Activated CD8-positive, alpha-beta T cell treated with anti-CD3 and anti-CD28 coated beads, Interleukin-2, amount 10 ng/mL, durations not matched to agents 7 days and 5 days (primary cell): Measurements from ENCODE around the gene BCAS1. TPM values are rescaled to one million over a fixed set of nuclear protein-coding genes. Genes with fewer than 3 reads are reported as not detected.

Experiments used
- ATAC-seq: fragments of 150-1000 bp; cut with Tn5 transposase; one replicate; pipeline ENCODE4 v1.10.0; 2021; ENCODE audit warnings: moderate library complexity
- CTCF ChIA-PET: fragments of 350-600 bp; sonication (Branson Sonifier 250); formaldehyde crosslinking; loops from one replicate; lab custom pipeline; 2021; ENCODE audit warnings: antibody characterized with exemption; lab: Charles Lee
- POLR2A ChIA-PET: fragments of 350-600 bp; sonication (Branson Sonifier 250); formaldehyde crosslinking; loops from one replicate; lab custom pipeline; 2021; ENCODE audit warnings: antibody characterized with exemption; lab: Charles Lee
- DNase-seq: peaks from one replicate; pipeline ENCODE4 v3.0.0-alpha.2; 2020
- H3K27ac Mint-ChIP-seq: one replicate; pipeline ENCODE4 v1.8.0; 2021; ENCODE audit warnings: mild to moderate bottlenecking, mixed read lengths
- H3K27me3 Mint-ChIP-seq: one replicate; pipeline ENCODE4 v1.8.0; 2021; ENCODE audit warnings: low read depth, mixed read lengths
- H3K36me3 Mint-ChIP-seq: one replicate; pipeline ENCODE4 v1.8.0; 2021; ENCODE audit warnings: low read depth, mixed read lengths
- H3K4me1 Mint-ChIP-seq: one replicate; pipeline ENCODE4 v1.8.0; 2021; ENCODE audit warnings: low read depth, mixed read lengths
- H3K4me3 Mint-ChIP-seq: one replicate; pipeline ENCODE4 v1.8.0; 2021; ENCODE audit warnings: mild to moderate bottlenecking, mixed read lengths
- H3K9me3 Mint-ChIP-seq: one replicate; pipeline ENCODE4 v1.8.0; 2022; ENCODE audit warnings: mixed read lengths; ENCODE audit not compliant: insufficient read depth
- total RNA-seq, 2 experiments: library from RNA; stranded (reverse); gene quantifications; one replicate each; pipeline ENCODE4 v1.2.3, GENCODE V29; 2021

Gene BCAS1
- total RNA-seq, 2 experiments from 2014 or later = not detected

DNA sequence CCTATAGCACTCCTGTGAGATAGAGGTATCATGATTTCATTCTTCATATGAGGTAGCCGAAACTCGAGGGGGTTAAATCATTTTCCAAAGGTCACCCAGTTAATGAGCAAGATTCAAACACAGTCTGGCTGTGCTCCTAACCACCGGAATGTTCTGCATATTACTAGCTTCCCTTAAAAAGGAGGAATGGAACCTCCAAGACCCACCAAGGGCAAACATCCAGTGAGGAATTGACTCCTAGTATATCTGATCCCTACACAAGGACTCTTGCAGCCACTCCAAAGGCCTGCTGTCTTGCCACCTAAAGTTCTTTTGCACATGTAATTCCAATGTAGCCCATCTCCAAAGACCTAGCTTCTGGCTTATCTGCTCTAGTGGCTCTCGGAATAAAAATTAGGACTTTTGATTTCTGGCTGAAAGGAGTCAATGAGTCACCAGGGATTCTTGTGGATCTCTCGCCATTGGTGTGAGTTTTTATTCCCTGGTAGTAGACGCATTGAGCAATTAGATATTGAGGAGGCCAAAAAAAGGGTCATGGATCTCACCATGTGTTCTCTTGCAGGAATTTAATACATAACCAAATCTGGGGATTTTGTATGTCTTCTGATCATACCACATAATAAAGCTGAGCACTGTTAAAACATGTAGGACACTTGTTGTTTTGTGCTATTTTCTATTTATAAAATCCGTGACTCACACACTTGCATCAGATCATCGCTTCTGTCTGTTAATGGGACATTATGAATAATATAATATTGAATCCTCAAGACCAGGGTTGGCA lies 9.1 kb downstream of the BCAS1 start:
- H3K4me1 Mint-ChIP-seq = peaks cover 4% of the 10 kb centered on the region
- ChIA-PET CTCF (interaction anchor here (0.6 to 2.9 kb wide), 28 partner anchors 8 to 790 kb away, joined by 3 to 17 read pairs (median 4); partner anchors contain the start of gene BCAS1), POLR2A (interaction anchor here (0.5 kb wide), 1 partner anchor 915 kb away, joined by 3 read pairs; no protein-coding TSS in a partner anchor)
- H3K27ac Mint-ChIP-seq = no peak overlapping the region
- ATAC-seq = no peak
- H3K36me3 Mint-ChIP-seq = no peaks in the 10 kb centered on the region
- H3K27me3 Mint-ChIP-seq = peaks cover under 1% of the 10 kb centered on the region
- DNase-seq = no peak
- no peak overlapping the region for H3K4me3 Mint-ChIP-seq
- no peaks in the 10 kb centered on the region for H3K9me3 Mint-ChIP-seq

- POLR2A ChIA-PET = no interaction called here
- H3K4me3 Mint-ChIP-seq = no peak overlapping the region
- peaks cover 3% of the 10 kb centered on the region for H3K4me1 Mint-ChIP-seq
- H3K27ac Mint-ChIP-seq = no peak overlapping the region
- H3K27me3 Mint-ChIP-seq = peaks cover 5% of the 10 kb centered on the region
- H3K36me3 Mint-ChIP-seq = no peaks in the 10 kb centered on the region
- H3K9me3 Mint-ChIP-seq = no peaks in the 10 kb centered on the region
- CTCF ChIA-PET = interaction anchor here (1.3 to 1.6 kb wide), 3 partner anchors 37 to 104 kb away, joined by 3 to 4 read pairs (median 4); no protein-coding TSS in a partner anchor
- ATAC-seq (no peak), DNase-seq (no peak)
Measured at GRCh38 chr20:54059691-54060364, 10.6 kb downstream of the BCAS1 start.

DNA sequence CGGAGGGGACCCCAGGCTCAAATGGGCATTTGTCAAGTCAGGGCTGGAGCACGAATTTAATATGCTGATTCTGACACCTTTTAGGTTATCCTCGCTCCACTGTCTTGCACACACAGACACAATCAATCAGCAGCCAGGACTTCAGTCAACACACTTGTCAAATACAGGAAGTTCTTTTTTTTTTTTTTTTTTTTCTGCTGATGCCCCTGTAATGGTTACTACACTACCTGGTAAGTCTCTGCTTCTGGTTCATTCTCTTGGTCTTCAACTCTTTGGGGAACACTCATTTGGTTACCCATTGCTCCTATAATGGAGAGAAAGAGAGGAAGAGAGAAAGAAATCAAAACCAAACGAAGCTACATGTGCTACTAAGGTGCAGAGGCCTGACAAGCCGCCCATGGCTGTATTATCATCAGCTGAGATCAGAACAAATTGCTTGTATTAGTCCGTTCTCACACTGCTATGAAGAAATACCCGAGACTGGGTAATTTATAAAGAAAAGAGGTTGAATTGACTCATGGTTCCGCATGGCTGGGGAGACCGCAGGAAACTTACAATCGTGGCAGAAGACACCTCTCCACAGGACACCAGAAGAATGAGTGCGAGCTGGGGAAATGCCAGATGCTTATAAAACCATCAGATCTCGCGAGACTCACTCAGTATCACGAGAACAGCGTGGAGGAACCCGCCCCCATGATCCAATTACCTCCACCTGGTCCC lies 11.8 kb downstream of the BCAS1 start:
- DNase-seq (no peak), ATAC-seq (no peak)
- no peaks in the 10 kb centered on the region for H3K36me3 Mint-ChIP-seq
- H3K4me1 Mint-ChIP-seq = no peaks in the 10 kb centered on the region
- no peaks in the 10 kb centered on the region for H3K9me3 Mint-ChIP-seq
- H3K27ac Mint-ChIP-seq = no peak overlapping the region
- peaks cover 5% of the 10 kb centered on the region for H3K27me3 Mint-ChIP-seq
- H3K4me3 Mint-ChIP-seq = no peak overlapping the region
- POLR2A ChIA-PET = no interaction called here
- CTCF ChIA-PET = no interaction called here

DNA sequence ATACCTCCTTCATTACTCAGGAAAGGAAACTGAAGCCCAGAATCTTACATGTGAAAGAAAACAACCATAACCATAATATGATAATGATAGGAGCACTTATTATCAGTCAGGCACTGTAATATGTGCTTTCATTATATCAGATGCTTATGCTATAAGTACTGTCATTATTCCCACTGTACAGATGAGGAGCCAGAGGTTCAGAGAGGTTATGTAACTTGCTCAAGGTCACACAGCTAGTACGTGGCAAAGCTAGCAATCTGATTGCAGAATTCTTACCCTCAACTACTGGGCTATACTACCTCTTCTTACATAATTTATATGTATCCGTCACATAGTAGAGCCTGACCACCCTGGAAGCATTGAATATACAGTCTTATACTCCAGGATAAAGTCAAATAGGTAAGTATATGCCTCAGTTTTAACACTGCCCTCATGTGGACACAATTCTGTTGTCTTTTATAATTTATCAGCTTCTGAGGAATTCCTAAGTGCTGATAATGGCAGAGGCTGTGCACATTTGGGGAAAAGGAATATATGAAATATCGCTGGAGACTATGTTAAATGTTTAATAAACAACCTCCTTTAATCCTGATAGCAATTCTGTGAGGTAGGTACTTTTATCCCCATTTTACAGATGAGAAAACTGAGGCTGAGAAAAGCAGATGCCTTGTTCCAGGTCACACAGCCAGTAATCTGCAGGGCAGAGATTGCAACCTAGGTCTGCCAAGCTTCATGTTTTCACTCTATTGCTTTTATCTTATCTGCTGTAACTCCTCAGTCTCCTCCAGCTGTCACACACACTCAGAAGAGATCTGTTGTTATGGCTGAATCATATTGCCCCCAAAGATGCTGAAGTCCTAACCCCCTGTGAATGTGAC lies 13.4 kb downstream of the BCAS1 start:
- no peaks in the 10 kb centered on the region for H3K9me3 Mint-ChIP-seq
- no peak for ATAC-seq
- H3K27ac Mint-ChIP-seq = no peak overlapping the region
- no peak overlapping the region for H3K4me3 Mint-ChIP-seq
- H3K36me3 Mint-ChIP-seq = no peaks in the 10 kb centered on the region
- peaks cover 5% of the 10 kb centered on the region for H3K27me3 Mint-ChIP-seq
- ChIA-PET POLR2A (no interaction called here), CTCF (interaction anchor here (0.9 to 2.3 kb wide), 4 partner anchors 12 to 142 kb away, joined by 3 to 12 read pairs (median 4); no protein-coding TSS in a partner anchor)
- no peaks in the 10 kb centered on the region for H3K4me1 Mint-ChIP-seq
- no peak for DNase-seq

GRCh38 chr20:54054516-54054915 lies 15.9 kb downstream of the BCAS1 start:
- Mint-ChIP-seq H3K9me3 (no peaks in the 10 kb centered on the region), H3K27me3 (peaks cover 12% of the 10 kb centered on the region), H3K4me3 (no peak overlapping the region), H3K4me1 (no peaks in the 10 kb centered on the region), H3K27ac (no peak overlapping the region), H3K36me3 (no peaks in the 10 kb centered on the region)
- DNase-seq = no peak
- ATAC-seq = no peak
- ChIA-PET POLR2A (no interaction called here), CTCF (no interaction called here)

- ChIA-PET CTCF (interaction anchor here (1.0 kb wide), 1 partner anchor 11 kb away, joined by 3 read pairs; no protein-coding TSS in a partner anchor), POLR2A (no interaction called here)
- H3K27ac Mint-ChIP-seq = no peak overlapping the region
- H3K36me3 Mint-ChIP-seq = no peaks in the 10 kb centered on the region
- no peak overlapping the region for H3K4me3 Mint-ChIP-seq
- H3K4me1 Mint-ChIP-seq = peaks cover 11% of the 10 kb centered on the region
- DNase-seq (no peak), ATAC-seq (no peak)
- peaks cover 10% of the 10 kb centered on the region for H3K27me3 Mint-ChIP-seq
- no peaks in the 10 kb centered on the region for H3K9me3 Mint-ChIP-seq
Measured at GRCh38 chr20:54051068-54051467, 19.3 kb downstream of the BCAS1 start.

- Mint-ChIP-seq H3K36me3 (no peaks in the 10 kb centered on the region), H3K9me3 (peaks cover 4% of the 10 kb centered on the region), H3K4me1 (peaks cover 11% of the 10 kb centered on the region), H3K27ac (no peak overlapping the region), H3K4me3 (no peak overlapping the region), H3K27me3 (peaks cover 7% of the 10 kb centered on the region)
- POLR2A ChIA-PET = no interaction called here
- CTCF ChIA-PET = interaction anchor here (1.3 kb wide), 1 partner anchor 13 kb away, joined by 3 read pairs; no protein-coding TSS in a partner anchor
- no peak for ATAC-seq
- no peak for DNase-seq
Measured at GRCh38 chr20:54048891-54049545, 21.4 kb downstream of the BCAS1 start.

DNA sequence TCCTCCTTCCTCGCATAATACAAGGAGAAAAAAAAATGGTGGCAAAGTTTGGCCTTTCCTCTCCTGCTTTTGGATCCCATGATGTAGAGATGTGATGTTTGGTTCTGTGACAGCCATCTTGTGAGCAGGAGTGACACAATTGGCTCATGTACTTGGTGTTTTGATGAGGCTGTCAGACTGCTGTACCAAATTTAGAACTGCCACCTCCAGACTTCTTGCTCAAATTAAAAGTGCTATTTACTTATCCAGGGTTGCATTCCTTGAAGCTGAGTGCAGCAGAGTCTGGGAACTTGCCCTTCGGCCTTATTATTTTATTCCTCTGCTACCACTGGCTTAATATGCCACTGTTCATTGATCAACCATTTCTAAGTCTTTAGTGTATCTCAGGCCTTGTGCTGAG lies 21.9 kb downstream of the BCAS1 start:
- H3K4me3 Mint-ChIP-seq = no peak overlapping the region
- H3K9me3 Mint-ChIP-seq = peaks cover 4% of the 10 kb centered on the region
- peaks cover 7% of the 10 kb centered on the region for H3K27me3 Mint-ChIP-seq
- POLR2A ChIA-PET = no interaction called here
- H3K27ac Mint-ChIP-seq = no peak overlapping the region
- CTCF ChIA-PET = interaction anchor here (1.3 kb wide), 1 partner anchor 14 kb away, joined by 3 read pairs; no protein-coding TSS in a partner anchor
- ATAC-seq (no peak), DNase-seq (no peak)
- H3K36me3 Mint-ChIP-seq = no peaks in the 10 kb centered on the region
- peaks cover 11% of the 10 kb centered on the region for H3K4me1 Mint-ChIP-seq

DNA sequence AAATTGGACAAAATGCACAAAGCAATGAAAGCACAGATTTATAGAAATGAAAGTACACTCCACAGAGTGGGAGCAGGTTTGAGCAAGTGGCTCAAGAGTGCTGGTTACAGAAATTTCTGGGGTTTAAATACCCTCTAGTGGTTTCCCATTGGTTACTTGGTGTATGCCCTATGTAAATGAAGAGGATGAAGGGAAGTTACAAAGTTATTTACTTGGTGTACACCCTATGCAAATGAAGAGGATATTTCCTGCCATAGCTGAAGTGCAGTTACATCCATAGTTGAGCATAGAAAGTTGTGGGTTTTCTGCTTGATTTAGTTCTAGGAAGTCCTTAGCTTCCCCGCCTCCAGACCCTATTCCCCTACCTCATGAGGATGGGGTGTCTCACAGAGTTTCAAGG lies 22.7 kb downstream of the BCAS1 start:
- Mint-ChIP-seq H3K9me3 (peaks cover 4% of the 10 kb centered on the region), H3K27me3 (peaks cover 7% of the 10 kb centered on the region), H3K4me1 (peaks cover 11% of the 10 kb centered on the region), H3K4me3 (no peak overlapping the region), H3K27ac (peak overlapping the region; percentile 58), H3K36me3 (no peaks in the 10 kb centered on the region)
- no peak for DNase-seq
- CTCF ChIA-PET = interaction anchor here (1.1 to 1.5 kb wide), 2 partner anchors 10 to 15 kb away, joined by 3 read pairs; no protein-coding TSS in a partner anchor
- ATAC-seq = no peak
- POLR2A ChIA-PET = no interaction called here

DNA sequence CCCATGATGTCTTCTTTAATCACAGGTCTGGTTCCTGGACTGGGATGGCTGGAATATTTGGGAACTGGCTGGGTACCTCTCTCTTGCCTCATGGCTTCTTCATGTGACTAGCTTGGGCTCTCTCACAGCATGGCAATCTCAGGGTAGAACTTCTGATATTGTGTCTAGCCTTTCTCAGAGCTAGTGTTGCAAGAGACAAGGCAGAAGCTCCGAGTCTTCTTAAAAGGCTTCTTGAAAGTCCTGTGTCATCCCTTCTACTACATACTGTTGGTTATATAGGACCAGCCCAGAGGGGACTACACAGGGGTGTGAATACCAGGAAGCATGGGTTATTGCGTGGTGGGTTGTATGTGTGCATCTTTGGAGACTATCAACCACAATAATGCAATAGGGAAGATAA lies 23.3 kb downstream of the BCAS1 start:
- ChIA-PET CTCF (interaction anchor here (1.1 to 1.5 kb wide), 2 partner anchors 10 to 16 kb away, joined by 3 read pairs; no protein-coding TSS in a partner anchor), POLR2A (no interaction called here)
- no peak overlapping the region for H3K27ac Mint-ChIP-seq
- H3K4me1 Mint-ChIP-seq = peaks cover 11% of the 10 kb centered on the region
- ATAC-seq (no peak), DNase-seq (no peak)
- no peaks in the 10 kb centered on the region for H3K36me3 Mint-ChIP-seq
- H3K9me3 Mint-ChIP-seq = peaks cover 4% of the 10 kb centered on the region
- no peak overlapping the region for H3K4me3 Mint-ChIP-seq
- peaks cover 7% of the 10 kb centered on the region for H3K27me3 Mint-ChIP-seq
